ENCODE measurements around the gene TTC19.

The TTC19 gene

DNA sequence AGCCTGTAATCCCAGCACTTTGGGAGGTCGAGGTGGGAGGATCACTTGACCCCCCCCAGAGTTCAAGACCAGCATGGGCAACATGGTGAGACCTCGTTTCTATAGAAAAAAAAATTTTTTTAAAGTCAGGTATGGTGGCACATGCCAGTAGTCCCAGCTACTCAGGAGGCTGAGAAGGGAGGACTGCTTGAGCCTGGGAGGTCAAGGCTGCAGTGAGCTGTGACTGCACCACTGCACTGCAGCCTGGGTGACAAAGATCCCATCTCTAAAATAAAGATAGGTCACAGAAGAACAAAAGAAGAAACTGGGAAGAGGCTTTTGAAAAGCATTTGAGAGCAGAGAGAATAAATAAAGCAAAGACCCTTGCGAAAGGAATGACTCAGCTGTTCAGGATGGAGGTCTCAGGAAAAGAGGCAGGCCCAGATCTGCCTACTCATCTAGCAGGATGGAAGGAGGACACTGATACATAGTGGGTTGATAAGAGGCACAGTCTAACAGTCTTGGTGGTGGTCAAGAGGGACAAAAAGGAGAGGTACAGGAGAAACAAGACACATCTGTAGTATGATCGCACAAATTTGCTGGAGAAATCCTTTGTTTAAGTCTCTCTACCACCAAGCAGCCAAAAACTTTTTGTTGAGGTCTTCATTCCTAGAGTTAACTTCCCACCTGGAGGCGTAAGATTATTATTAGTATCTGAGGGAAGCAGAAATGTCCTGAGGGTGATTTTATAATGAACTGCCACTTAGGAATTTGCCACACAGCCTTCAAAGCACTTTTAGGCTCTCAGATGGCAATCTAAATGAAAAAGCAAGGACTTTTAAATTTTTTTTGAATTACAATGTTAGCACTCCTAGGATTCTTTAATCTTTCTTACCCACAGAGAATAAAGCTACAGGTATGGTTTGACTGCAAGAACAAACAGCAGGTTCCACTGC lies 17.7 kb upstream of the TTC19 start:
- no peak for TF ChIP-seq POLR2A (IDR thresholded peaks at IDR 0.05; ENCODE audit: low read length)
- no peak for TF ChIP-seq GATA1 (IDR thresholded peaks at IDR 0.05; ENCODE audit: low read depth, low read length)
- DNase-seq, result peak; percentile 72

DNA sequence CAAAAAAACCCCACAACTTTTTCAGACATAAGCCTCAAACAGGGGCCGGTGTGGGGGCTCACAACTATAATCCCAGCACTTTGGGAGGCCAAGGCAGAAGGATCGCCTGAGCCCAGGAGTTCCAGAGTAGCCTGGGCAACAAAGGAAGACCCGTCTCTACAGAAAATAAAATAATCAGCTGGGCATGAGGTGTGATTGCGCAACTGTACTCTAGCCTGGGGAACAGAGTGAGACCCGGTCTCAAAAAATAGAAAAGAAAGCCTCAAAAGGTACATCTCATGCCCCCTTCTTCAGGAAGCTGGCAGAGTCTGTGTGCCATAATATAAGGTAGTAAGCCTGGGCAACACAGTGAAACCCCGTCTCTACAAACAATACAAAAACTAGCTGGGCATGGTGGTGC lies 3.3 kb upstream of the TTC19 start:
- TF ChIP-seq GATA1 (IDR thresholded peaks at IDR 0.05; ENCODE audit: low read depth, low read length) (no peak), POLR2A (IDR thresholded peaks at IDR 0.05; ENCODE audit: low read length) (no peak)
- DNase-seq, result no peak

GRCh38 chr17:15998031-15998562 lies 1.5 kb upstream of the TTC19 start:
- DNase-seq, result no peak
- TF ChIP-seq POLR2A (IDR thresholded peaks at IDR 0.05; ENCODE audit: low read length), result no peak
- no peak for TF ChIP-seq GATA1 (IDR thresholded peaks at IDR 0.05; ENCODE audit: low read depth, low read length)

- peak; percentile 77 to 85 for DNase-seq
- peak; percentile 26 for TF ChIP-seq POLR2A (IDR thresholded peaks at IDR 0.05; ENCODE audit: low read length)
- no peak for TF ChIP-seq GATA1 (IDR thresholded peaks at IDR 0.05; ENCODE audit: low read depth, low read length)
Measured at GRCh38 chr17:15999974-16000827, 577 bp downstream of the TTC19 start.

- peak; percentile 37 to 54 for DNase-seq
- TF ChIP-seq POLR2A (IDR thresholded peaks at IDR 0.05; ENCODE audit: low read length) (no peak), GATA1 (IDR thresholded peaks at IDR 0.05; ENCODE audit: low read depth, low read length) (no peak)
Measured at GRCh38 chr17:16001226-16001897, 1.7 kb downstream of the TTC19 start.

GRCh38 chr17:16002708-16003260 lies 3.2 kb downstream of the TTC19 start:
- TF ChIP-seq GATA1 (IDR thresholded peaks at IDR 0.05; ENCODE audit: low read depth, low read length) (no peak), POLR2A (IDR thresholded peaks at IDR 0.05; ENCODE audit: low read length) (no peak)
- no peak for DNase-seq

GRCh38 chr17:16003841-16004240 lies 4.2 kb downstream of the TTC19 start:
- no peak for DNase-seq
- TF ChIP-seq POLR2A (IDR thresholded peaks at IDR 0.05; ENCODE audit: low read length) (no peak), GATA1 (IDR thresholded peaks at IDR 0.05; ENCODE audit: low read depth, low read length) (no peak)

- no peak for TF ChIP-seq POLR2A (IDR thresholded peaks at IDR 0.05; ENCODE audit: low read length)
- no peak for TF ChIP-seq GATA1 (IDR thresholded peaks at IDR 0.05; ENCODE audit: low read depth, low read length)
Measured at GRCh38 chr17:16005636-16006035, 6.0 kb downstream of the TTC19 start.

DNA sequence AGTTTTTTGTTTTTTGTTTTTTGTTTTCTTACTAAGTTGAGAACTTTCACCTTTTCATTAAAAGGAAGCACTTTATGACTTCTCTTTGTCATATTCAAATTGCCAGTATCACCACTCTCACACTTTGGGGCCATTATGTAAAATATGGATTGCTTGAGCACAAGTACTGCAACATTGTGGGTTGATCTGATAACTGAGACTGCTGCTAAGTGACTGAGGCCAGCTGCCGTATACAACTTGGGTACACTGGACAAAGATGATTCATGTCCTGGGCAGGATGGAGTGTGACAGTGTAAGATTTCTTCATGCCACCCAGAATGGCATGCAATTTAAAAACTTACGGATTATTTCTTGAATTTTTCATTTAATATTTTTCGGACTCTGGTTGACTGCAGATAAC lies 7.8 kb downstream of the TTC19 start:
- TF ChIP-seq POLR2A (IDR thresholded peaks at IDR 0.05; ENCODE audit: low read length) (no peak), GATA1 (IDR thresholded peaks at IDR 0.05; ENCODE audit: low read depth, low read length) (no peak)
- DNase-seq, result peak; percentile 13 to 21

More at GRCh38 chr17:16005636-16006035, 6.0 kb downstream of the TTC19 start:
- DNase-seq, result no peak

- TF ChIP-seq GATA1 (IDR thresholded peaks at IDR 0.05; ENCODE audit: low read depth, low read length) (no peak), POLR2A (IDR thresholded peaks at IDR 0.05; ENCODE audit: low read length) (no peak)
- DNase-seq, result no peak
Measured at GRCh38 chr17:16013943-16014407, 14.4 kb downstream of the TTC19 start.

- DNase-seq, result no peak
- TF ChIP-seq GATA1 (IDR thresholded peaks at IDR 0.05; ENCODE audit: low read depth, low read length) (no peak), POLR2A (IDR thresholded peaks at IDR 0.05; ENCODE audit: low read length) (no peak)
Measured at GRCh38 chr17:16019347-16019746, 19.7 kb downstream of the TTC19 start.

DNA sequence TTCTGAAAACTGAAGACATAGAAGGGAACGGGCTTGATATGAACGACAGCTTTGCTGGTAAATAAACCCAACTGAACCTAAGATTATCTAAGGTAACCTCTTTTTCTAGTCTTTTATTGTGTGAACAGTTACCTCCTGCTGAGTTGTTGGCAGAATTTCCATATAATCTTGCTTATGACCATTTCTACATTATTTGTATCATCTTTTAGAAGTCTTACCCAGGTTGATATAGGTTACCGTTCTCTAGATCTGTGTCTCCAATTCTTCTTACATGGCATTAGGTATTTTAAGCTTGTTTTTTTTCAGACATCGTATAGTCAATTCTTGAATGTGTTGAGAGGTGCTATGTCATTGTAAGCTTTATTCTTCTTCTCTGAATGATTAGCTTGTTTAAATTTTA lies 24.3 kb downstream of the TTC19 start:
- TF ChIP-seq GATA1 (IDR thresholded peaks at IDR 0.05; ENCODE audit: low read depth, low read length) (no peak), POLR2A (IDR thresholded peaks at IDR 0.05; ENCODE audit: low read length) (no peak)
- DNase-seq, result no peak

GRCh38 chr17:16025202-16025601 lies 25.6 kb downstream of the TTC19 start:
- TF ChIP-seq POLR2A (IDR thresholded peaks at IDR 0.05; ENCODE audit: low read length), result no peak
- no peak for TF ChIP-seq GATA1 (IDR thresholded peaks at IDR 0.05; ENCODE audit: low read depth, low read length)
- peak in 1 of 2 experiments; percentile 7 for DNase-seq

Data from erythroblast (primary cell).